Dedifferentiated amniotic fluid mesenchymal stem cell (primary cell): ENCODE data around the gene UCMA.
"Not testable (repeated sequence)": the region's sequence is repeated elsewhere in the genome, so short reads cannot be mapped to it uniquely, and the experiment has no call there.

Experiments
- DNase-seq: peaks from one replicate; pipeline ENCODE4 v3.0.0-alpha.2; 2016; ENCODE audit errors: extremely low spot score

Gene UCMA, protein sequence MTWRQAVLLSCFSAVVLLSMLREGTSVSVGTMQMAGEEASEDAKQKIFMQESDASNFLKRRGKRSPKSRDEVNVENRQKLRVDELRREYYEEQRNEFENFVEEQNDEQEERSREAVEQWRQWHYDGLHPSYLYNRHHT

DNA sequence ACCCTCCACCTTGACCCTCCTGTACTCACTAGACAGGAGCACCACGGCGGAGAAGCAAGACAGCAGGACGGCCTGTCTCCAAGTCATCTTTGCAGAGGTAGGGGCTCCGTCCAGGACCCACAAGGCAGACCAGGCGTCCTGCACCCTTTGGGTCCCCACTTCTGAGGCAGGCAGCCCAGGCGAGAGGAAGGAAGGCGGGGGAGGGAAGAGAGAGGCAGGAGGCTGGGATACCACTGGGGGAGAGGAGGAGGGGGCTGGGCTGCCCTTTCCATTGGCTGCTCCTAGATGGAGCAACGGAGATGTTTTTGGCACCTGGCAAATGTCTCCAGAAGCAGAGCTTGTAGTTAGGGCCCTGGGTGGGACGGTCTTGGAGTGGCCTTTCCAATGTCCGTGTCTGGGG, at the start of gene UCMA:
Gene UCMA (minus strand): TSS at position 203 of the 400 bp plus-strand sequence. CDS start 116 bp downstream, at position 87.
- no peak for DNase-seq

DNA sequence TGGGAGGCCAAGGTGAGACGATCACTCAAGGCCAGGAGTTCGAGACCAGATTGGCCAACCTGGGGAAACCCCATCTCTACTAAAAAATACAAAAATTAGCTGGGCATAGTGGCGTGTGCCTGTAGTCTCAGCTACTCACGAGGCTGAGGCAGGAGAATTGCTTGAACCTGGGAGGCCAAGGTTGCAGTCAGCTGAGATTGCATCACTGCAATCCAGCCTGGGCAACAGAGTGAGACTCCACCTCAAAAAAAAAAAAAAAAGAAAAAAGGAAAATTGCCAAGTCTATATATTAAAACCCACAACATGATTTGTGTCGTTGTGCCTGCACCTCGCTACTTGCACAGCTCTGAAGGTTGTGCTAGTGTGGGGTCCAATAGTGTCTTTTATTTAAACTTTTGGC, 48.2 kb upstream of the UCMA start:
- DNase-seq, result not testable (repeated sequence)

DNA sequence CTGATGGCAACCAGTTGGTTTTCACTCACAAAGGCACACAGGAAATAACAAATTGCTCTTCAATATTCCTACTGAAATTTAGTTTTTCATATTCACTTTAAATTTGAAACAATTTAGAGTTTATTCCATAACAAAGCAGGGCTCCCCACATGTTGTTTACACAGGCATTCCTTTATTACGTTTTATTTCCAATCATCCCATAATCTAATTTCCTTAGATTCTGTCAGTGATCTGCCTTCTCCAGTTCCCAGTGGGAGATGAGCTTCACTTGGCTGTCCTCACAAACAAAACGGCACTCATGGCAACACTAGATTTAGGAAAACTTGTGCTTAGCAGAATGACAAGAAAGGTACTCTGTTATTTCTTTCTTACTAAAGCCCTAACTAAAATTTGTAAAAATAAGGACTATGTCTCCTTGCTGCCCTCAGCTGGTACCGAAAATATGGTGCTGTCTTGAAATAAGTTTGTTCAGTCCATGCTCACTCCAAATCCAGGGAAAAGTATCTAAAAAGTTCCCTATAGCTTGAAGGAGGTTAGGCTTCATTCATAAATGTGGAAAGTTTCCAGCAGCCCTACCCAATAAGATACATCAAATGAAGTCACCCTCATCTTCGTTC, 42.7 kb upstream of the UCMA start:
- peak; percentile 62 for DNase-seq

DNA sequence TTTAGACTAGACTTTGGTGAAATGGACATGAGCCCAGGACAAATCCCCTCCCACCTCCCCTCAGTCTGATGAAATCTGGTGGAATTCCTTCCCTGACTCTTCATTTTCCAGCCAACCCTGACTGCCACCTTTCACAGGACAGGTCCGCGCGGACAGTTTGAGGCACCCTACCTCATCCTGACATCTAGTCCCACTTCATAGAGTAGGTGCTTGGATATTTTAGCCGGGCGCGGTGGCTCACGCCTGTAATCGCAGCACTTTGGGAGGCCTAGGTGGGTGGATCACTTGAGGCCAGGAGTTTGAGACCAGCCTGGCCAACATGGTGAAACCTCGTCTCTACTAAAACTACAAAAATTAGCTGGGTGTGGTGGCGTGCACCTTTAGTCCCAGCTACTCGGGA, 42.0 kb upstream of the UCMA start:
- DNase-seq, result not testable (repeated sequence)

DNA sequence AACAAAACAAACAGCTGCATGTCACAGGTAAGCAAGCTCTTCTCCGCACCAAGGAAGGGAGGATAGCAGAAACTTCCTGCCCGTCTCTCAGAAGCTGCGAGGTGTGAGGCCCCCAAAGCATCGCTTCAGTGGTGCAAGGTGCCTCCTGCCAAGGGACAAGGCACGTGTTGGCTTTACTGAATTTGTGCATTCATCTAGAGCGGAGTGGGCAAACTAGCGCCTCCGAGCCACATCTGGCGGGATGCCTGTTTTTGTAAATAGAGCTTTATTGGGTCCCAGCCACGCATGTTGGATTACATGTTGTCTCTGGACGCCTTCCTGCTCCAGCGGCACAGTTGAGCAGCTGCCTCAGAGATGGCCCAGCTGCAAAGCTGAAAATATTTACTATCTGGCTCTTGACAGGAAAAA, 38.0 kb upstream of the UCMA start:
- DNase-seq, result no peak

DNA sequence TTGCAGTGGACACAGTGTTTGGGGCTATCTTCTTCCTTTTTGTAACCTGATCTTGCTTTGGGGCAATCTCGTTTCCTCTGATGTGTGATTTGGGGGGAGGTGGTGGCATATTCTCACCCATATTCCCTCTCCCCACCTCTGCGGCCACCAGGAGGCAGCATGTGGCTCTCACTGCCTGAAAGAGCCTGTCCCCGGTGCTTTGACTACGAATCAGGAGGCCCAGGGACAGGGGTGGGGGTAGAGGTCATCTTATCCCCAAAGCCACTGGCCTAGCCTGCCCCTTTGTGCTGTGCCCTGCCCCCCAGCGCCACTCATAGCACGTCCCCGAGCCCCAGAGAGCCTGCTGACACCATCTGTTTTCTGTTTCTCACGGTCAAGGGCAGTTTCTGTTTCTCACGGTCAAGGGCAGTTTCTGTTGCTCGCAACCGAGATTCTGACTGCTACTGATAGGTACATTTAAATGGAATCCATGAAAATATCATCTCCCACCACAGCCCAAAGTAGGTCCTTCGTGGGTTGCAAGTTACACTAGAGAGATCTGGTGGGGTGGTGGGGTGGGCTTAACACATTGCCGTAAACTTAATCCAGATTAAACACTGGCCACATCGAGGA, 37.5 kb upstream of the UCMA start:
- DNase-seq, result no peak

DNA sequence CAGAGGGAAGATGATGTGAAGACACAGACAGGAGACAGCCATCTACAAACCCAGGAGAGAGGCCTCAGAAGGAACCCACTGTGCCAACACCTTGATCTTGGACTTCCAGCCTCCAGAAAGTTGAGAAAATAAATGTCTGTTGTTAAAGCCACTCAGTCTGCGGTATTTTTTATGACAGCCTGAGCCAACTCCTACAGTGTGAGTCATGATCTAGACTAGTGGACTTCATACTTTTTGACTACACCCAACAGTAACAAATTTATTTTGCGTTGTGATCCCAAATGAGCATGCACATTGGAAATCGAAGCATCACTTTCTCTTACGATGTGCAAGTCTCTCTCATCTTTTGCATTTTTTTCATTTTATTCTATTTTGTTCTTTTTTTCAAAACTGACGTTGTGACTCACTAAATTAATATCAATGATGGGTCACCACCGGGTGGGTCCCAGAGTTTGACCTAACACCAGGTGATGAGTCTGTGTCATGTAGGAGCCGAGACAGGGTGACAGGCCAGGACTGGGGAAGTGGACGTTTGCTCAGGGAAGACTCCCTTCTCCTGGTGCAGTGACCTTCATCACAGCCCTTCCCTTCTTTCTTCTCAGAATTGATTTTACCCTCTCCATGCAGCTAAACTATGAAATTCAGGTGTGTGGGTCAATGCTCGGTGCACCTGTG, 36.8 kb upstream of the UCMA start:
- no peak for DNase-seq

DNA sequence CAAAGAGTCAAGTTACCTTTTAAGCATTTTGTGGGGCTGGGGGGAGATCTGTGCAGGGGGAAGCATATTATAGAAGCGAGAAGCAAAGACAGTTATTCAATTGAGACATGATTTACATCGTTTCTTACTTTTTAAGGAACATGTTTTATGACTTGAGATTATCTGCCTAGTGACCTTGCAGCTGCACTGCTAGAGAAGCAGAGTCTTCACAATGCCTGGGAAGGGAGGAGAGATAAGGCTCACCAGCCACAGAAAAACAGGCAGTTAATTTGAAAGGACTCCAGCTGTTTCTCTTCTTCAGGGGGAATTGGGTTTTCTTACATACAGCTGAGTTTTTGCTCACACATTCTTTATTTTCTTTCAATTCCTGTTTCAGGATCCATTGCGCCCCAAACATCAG, 34.7 kb upstream of the UCMA start:
- DNase-seq, result no peak

DNA sequence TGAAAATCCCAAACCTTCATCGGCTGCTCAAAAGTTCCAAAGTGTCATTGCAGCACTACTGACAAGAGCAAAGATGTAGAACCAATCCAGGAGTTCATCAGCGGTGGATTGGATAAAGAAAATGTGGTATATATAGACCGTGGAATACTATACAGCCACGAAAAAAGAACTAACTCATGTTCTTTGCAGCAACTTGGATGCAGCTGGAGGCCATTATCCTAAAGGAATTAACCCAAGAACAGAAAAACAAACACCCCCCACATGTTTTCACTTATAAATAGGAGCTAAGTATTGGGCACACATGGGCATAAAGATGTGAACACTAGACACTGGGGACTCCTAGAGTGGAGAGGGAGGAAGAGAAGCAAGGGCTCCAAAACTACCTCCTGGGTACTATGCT, 34.1 kb upstream of the UCMA start:
- DNase-seq, result no peak

DNA sequence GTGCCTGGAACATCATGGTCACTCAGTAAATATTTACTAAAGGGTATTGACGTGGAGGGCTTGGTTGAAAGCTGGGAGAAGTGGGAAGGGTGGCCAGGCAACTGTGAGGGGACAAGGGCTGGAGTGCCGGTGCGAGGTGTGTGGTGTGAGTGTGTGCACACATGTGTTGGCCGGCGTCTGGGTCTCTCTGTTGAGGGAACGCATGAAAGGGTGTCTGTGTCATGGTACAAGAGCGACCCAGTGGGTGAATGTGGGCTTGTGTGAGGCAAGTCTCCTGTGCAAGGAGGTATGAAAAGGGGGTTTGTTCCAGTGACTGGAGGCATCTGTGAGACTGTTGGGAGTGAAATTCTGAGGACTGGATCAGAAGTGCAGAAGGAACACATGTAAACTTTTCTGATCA, 29.4 kb upstream of the UCMA start:
- DNase-seq, result no peak

DNA sequence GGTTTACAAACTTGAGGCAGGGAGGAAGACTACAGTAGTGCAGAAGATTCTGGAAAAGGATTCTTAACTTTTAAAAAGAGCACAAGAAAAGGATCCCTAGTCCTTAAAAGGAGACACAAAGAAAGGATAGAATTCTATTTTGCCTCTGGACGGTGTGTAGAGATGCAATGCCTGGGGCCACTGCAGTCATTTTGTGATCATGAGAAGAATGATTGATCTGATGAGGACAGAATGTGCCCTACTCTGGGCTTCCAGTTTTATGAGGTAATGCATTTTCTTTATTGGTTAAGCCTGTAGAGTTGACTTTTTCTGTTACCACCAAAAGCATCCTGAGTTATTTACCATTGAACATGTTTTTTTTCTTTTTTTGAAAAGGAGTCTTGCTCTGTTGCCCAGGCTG, 28.3 kb upstream of the UCMA start:
- DNase-seq, result no peak

DNA sequence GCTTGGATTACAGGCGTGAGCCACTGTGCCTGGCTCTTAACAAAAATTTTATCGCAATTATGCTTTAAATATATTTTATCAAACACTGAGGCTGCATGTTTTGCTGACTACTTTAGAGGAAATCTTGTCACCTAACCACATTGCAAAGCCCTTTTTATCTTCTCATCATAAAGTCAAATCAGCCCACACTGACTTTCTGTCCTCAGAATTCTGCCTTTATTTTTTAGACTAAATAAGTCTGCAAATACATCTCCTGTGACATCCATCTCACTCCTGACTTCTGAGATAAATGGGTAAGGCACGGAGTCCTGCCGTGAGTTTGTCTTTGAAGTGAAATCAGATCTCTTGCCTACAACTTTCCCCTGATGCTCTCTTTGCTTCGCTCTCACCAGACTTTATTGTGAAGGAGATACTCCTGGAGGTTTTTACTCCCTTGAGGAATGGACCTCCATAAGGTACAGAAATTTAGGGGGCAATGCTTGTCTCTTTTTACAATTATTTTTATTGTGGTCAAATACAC, 23.5 kb upstream of the UCMA start:
- DNase-seq, result no peak

DNA sequence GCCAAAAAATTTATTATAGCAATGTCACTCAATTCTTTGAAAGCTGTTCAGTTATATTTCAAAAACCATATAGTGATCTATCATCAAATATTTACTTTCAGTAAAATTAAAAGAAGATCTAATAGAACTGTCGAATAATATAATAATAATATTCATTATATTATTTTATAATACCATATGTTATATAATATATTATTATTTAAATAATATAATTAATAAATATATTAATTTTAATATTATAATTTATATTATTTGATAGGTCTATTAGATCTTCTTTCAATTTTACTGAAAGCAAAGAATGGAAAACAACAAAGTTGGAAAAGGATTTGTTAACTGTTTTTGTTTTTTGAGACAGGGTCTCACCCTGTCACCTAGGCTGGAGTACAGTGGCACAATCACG, 22.5 kb upstream of the UCMA start:
- DNase-seq, result no peak

DNA sequence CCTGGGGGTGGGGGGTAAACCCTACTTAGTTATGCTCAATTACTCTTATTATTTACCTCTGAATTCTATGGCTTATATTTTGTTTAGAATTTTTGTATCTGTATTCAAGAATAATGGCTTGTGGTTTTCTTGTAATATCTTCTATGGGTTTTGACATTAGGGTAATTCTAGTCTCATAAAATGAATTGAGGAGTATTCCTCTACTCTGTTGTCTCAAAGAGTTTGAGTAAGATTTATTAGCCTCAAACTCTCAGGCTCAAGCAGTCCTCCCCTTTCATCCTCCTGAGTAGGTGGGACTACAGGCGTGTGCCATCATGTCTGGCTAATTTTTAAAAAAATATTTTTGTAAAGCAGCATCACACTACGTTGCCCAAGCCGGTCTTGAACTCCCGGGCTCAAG, 19.6 kb upstream of the UCMA start:
- DNase-seq, result no peak

DNA sequence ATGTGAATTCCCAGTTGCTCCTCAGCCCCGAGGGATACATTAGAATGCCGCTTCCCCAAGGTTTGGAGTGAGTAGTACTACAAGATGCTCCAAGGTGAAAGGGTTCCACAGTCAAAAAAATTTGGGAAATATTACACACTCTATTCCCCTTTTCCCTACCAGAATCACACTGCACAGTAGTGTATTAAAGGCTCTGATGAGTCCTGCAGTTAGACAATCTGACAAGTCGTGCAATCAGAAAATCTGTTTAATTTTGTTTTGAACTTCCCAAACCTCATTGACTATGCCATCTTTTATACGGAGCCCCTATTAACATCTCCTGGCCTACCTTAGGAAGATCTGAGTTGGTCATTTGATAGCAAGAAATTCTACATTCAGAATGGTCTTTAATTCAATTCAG, 13.6 kb upstream of the UCMA start:
- no peak for DNase-seq

DNA sequence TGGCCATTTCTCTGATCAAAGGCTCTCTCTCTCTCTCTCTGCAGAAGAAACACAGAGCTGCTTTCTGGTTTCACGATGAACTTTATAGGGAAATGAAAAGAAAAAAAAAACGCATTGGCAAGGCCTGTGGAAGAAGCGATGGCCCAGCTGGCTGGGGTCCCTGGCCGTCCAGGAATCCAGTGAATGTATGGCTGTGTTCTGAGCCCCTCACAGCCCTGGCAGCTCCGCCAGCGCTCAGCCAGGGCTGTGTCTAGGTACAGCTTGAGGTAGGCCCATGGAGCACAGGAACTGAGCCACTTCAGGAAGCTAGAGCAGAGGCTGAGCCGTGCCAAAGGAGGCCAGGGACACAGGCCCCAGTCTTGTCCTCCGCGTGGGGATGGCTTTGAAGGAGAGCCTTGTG, 13.1 kb upstream of the UCMA start:
- no peak for DNase-seq

DNA sequence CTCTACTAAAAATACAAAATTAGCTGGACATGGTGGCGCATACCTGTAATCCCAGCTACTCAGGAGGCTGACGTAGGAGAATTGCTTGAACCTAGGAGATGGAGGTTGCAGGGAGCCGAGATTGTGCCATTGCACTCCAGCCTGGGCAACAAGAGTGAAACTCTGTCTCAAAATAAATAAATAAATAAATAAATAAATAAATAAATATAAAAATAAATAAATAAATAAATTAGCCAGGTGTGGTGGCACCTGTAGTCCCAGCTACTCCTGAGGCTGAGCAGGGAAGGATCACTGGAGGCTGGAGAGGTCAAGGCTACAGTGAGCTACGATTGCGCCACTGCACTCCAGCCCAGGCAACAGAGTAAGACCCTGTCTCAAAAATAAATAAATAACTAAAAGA, 8.1 kb upstream of the UCMA start:
- not testable (repeated sequence) for DNase-seq

DNA sequence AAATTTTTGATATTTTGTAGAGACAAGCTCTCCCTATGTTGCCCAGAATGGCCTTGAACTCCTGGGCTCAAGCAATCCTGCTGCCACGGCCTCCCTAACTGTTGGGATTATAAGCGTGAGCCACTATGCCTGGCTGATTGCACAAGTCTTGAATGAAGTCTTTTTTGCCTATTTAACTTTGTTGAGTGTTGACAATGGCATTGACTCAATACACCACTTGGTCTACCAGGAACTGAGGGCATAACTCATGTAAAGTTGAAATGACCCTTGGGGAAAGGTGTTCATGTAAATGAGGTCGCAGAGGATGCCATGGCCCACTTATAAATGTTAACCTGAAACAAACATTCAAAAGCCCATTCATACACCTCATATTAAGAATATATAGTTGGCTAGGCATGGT, 7.4 kb upstream of the UCMA start:
- DNase-seq, result no peak

DNA sequence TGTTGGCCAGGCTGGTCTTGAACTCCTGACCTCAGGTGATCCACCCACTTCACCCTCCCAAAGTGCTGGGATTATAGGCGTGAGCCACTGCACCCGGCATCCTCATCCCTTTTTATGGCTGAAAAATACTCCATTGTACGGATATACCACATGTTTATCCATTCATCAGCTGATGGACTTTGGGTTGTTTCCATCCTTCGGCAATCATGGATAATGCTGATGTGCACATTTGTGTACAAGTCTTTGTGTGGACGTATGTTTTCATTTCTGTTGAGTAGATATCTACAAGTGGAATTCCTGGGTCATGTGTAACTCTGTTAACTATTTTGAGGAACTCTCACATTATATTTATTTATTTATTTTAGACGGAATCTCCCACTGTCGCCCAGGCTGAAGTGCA, 5.7 kb upstream of the UCMA start:
- no peak for DNase-seq

DNA sequence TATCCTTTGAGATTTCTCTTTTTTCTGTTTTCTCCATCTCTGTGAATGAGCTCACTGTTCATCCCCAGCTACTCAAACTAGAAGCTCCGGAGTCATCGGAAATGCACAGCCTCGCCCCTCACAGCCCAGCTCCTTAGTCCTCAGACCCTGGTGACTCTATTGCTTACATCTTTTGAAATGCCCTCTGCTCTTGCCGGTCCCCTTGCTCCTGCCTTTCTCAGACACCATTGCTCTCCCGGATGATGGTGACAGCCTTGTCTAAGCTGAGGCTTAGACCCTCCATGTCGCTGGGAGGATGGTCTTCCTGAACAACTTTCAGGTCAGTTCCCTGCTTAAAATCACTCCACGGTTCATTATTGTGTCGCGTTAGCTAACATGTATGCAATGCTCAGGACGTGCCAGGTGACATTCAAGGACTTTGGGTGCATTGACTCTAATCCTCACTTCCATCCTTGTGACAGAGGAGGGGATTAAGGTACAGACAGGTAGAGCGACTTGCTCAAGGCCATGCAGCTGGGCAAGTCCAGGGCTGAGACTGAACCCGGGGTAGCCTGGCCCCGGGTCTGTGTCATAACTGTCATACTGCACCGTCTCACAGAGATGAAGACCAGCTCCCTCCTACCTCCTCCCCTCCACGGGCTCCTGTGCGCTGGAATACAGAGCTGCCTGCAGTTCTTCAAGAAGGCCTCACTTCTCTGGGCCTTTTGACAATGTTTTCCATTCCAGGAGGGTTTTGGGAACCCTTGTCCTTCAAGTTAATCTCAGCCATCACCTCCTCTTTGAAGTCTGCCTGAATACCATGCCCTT, 4.3 kb upstream of the UCMA start:
- DNase-seq, result no peak

DNA sequence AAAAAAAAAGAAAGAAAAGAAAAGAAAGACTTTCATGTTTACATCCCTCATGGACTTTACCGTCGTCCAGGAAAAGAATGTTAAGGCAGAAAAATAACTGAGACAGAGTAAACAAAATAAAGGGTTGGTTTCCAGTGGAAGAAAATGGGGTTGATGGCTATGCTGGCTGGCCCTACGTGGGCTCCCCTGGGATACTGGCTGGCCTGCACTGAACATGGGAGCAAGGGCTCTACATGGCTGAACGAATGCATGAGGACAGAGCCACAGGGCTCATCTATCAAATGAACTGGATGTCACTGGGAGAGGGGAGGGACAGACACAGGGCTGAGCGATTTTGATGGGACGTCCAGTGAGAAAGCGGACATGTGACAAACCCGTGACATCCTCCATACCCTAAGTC, 2.5 kb upstream of the UCMA start:
- DNase-seq, result no peak

DNA sequence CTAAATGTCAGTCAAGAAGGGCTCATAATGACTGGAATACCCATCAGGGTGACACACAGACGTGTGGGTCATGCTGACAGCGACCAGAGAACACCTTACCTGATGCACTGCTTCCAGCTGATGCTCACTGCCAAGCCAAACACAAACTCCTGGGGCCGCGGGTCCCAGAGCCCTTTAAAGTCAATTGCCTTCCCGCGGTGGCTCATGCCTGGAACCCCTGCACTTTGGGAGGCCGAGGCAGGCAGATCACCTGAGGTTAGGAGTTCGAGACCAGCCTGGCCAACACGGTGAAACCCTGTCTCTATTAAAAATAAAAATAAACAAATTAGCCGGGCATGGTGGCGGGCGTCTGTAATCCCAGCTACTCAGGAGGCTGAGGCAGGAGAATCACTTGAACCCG, 562 bp upstream of the UCMA start:
- not testable (repeated sequence) for DNase-seq
